GM21360 (cell line): ENCODE results near the gene F12.

ENCODE experiments used
- ATAC-seq: cut with Tn5 transposase; IDR thresholded peaks from one replicate; pipeline ENCODE4 v1.9.1; 2021; ENCODE audit warnings: mild to moderate bottlenecking, moderate library complexity; ENCODE audit not compliant: unreplicated experiment

Gene F12

GRCh38 chr5:177447066-177447610, 37.8 kb upstream of the F12 start:
- peak; percentile 24 for ATAC-seq

DNA sequence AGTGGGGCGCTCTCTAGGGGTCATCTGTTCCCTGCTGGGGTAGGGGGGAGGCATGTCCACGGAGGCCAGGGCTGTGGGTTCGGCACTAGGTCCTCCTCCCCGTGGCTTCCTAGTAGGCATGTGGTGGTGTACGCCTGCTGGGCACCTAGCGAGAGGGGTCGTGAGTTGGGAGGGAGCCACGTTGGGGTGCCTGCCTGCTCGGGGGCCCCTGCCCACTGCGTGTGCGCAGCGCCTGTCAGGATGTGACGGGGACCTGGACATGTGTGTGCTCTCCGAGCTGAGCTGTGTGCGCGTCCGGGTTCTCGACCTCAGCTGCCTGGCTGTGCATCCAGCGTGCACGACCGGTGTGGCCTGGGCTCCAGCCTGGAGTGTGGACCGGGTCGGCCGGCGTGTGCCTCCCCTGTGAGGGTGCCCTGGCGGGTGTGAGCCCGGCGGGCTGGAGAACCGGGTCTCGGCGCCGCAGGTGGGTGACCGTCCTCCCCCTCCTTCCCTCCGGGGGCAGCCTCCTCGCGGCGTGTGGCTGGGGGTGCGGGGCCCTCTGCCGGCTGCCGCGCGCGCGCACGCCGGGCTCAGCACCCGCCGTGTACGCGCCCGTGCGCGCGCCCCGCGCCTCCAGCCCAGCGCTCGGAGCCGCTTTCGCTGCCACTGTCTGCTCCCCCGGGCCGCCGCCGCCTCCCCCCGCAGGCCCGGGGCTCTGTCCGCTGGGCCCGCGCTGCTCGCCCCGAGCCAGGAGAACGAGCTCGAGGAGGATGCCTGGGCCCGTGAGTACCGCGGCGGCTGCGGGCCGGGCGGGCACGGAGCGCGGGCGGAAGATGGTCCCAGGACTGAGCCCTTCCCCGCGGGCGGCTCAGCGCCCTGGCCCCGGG, 37.1 kb upstream of the F12 start, which contains the start of gene PRR7:
Gene PRR7, plus strand, starts transcription at position 615 of the 866 bp plus-strand sequence. CDS start 8,254 bp downstream, outside the sequence.
- ATAC-seq, result peak; percentile 45

GRCh38 chr5:177445917-177446199, 36.5 kb upstream of the F12 start:
- no peak for ATAC-seq

DNA sequence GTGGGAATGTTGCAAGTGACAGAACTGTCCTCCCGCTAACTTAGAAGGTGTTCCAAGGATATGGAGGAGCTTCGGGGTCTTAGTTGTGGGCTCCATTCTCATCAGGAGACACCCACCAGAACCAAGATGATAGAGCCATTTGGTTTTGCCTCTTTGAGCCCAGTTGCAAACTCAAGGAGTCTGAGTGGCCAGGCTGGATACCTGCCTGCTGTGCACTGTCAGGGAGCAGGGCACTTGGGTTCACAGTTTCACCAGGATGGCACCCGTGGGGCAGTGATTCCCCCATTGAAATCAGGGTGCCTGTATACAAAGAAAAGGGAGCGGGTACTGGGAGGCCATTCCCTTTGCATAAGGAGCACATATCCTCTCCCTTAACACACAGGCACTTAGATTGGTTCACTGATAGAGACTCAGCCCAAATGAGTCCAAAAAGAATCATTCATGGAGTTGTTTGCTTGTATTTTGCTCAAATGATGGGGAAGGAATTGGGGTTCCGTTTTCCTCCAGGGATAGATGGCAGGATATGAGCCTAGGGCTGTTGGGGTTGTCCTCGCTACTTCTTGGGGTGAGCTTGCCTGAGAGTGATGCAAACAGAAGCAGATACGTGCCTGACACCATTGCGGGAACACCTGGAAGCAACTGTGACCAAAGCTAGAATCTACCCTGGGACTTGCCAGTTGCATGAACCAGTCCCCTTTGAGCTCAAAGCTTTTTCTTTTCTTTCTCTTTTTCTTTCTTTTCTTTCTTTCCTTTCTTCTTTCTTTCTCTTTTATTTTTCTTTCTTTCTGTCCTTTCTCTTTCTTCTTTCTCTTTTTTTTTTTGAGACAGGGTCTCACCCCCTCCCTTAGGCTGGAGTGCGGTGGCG, 35.9 kb upstream of the F12 start:
- no peak for ATAC-seq

- ATAC-seq, result no peak
Observed at GRCh38 chr5:177444106-177445051, 35.0 kb upstream of the F12 start.

GRCh38 chr5:177443144-177443983, 34.0 kb upstream of the F12 start:
- no peak for ATAC-seq

- no peak for ATAC-seq
Observed at GRCh38 chr5:177442066-177442826, 32.9 kb upstream of the F12 start.

DNA sequence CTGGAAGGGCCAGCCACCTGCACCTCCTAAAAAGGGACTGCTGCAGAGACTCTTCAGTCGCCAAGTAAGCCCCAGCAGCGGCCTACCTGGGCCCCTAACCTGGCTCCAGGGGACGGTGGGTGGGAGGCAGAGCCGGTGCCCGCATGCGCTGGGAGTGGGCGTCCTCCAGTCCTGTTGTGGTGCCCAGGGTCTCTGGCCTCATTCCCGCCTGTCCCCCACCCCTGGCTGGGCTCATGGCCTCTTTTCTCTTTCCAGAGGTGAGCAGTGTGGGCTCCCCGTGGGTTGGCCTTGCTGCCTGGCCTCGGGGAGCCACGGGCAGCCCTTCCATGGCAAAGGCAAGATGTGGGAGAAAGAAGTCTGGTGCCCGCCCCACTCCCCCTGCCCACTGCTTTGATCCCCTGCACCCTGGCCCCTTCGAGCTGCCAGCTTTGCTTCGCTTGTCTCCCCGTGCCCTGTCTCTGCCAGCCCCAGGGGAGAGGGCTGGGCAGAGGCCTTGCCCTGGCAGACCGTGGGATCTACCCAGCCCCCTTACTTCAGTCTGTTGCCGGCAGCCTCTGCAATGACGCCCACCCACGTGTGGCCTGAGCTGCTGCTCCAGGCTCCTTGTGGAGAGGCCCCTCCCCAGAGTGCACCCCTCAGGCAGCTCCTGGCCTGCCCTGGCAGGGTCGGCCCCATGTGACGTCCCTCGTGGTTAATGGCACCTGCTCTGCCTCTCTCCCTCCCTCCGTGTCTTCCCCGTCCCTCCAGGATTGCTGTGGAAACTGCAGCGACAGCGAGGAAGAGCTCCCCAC, 31.8 kb upstream of the F12 start:
- no peak for ATAC-seq

DNA sequence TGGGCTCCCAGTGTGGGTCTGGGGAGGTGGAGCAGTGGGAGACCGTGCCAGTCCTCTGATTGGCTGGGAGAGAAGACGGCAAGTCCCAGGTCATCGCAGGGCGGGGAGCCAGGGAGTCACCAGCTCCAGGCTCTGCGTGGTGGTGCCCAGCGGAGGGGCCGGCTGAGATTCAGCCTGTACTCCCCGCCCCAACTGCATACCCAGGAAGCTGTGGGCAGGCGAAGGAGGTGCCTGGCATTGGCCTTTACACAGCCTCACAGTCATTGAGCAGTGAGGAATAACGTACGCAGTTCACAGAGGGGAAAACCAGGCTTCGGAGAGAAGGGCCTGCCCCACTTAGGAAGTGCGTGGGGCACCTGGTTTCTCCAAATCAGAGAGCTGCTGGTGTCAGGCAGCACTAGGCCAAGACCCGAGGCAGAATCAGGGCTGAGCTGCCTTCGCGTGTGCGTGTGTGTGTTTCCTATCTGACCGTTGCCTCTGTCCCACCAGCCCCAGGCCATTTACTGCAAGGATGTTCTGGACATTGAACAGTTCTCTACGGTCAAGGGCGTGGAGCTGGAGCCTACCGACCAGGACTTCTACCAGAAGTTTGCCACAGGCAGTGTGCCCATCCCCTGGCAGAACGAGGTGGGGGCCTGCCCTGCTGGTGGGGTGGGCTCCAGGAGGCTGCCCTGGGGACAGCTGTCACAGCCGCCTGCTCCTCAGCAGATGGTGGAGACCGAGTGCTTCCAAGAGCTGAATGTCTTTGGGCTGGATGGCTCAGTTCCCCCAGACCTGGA, 31.0 kb upstream of the F12 start:
- ATAC-seq, result no peak

- no peak for ATAC-seq
Observed at GRCh38 chr5:177439518-177440053, 30.2 kb upstream of the F12 start.

DNA sequence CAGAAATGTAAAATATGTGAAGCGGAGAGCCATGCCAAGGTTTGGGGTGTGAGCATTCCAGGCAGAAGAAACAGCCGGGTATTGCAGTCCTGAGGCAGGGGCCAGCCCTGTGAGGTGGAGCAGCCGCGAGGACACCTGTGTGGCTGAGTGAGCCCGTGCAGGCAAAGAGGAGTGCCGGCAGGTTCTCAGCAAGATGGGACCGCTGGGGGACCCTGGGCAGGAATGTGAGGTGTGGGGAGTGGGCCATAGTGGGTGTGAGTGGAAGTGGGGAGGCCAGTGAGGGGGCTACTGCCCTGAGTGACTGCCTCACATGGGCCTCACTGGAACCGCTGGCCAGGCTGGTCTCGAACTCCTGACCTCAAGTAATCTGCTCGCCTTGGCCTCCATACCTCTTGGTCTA, 29.1 kb upstream of the F12 start:
- ATAC-seq, result no peak

DNA sequence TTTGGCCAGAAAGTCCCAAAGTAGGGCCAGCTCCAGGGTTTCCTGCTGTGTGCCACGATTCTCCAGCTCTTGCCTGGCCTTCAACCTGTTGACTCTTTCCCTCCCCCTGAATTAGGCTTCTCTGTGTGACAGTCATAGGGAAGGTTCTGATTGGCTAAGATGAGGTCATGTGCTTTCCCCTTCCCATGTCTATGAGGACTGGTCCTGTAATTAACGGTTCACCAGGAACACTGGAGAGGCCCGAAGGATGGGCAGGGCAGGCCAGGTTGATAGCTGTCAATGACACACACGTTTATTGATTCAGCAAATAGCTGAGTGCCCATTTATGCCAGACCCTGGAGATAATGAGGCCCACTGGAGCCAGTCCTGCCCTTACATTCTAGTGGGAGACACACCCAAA, 28.3 kb upstream of the F12 start:
- no peak for ATAC-seq

- no peak for ATAC-seq
Observed at GRCh38 chr5:177435847-177436536, 26.6 kb upstream of the F12 start.

DNA sequence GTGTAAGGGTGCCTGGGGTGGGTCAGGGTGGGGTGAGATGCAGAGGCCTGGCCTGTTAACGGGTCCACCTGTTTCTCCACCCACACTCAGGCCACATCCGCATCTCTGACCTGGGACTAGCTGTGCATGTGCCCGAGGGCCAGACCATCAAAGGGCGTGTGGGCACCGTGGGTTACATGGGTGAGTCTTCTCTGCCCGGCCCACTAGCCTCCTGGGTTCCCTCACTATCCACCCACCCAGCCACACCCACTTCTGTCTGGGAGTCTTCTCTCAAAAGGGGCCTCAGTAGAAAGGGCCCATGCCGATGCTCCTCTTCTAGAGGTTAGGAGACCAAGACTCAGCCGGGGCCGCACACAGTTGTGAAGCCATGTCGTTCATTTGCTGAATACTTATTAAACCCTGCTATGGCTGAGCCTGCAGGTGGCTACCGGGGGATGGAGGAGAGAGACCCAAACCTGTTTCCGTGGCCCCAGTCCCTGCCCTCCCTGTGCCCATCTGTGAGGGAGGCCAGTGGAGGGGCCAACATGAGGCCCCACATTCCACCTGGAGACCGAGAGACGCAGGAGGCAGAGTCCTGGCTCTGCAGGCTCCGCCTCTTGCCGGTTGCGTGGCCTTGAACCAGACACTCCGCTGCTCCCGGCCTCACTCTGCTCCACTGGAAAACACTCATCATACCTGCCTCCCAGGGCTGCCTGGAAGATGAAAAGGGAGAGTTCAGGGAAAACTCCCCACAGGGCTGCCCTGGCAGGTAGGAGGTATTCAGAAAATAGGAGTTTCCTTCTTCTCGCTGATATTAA, 25.8 kb upstream of the F12 start:
- ATAC-seq, result no peak

DNA sequence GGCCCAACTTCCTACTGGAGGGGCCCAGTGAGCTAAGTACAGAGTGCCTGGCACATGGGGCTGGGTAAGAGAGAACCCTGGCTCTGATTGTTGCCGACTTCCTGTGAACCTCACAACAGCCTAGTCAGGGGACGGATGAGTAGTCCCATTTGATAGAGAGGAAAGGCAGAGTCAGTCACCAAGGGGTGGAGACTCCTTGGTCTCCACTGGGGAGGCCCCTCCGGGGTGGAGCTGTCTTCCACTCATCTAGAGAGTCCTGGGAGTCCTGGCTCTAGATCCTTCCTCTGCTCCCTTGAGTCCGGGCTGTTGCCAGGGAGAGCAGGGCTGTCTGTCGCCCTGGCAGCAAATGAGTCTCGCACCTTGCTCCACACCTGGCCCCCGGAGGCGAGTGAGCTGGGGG, 25.1 kb upstream of the F12 start:
- no peak for ATAC-seq
